NCI-H1930 (cell line): ENCODE data around the gene ETV6.
"Not testable (repeated sequence)": the region's sequence is repeated elsewhere in the genome, so short reads cannot be mapped to it uniquely, and the experiment has no call there.

Experiments
- DNase-seq, 2 experiments: peaks; one replicate each; lab custom pipeline; 2025; lab: John Stamatoyannopoulos, UW

The ETV6 gene

DNA sequence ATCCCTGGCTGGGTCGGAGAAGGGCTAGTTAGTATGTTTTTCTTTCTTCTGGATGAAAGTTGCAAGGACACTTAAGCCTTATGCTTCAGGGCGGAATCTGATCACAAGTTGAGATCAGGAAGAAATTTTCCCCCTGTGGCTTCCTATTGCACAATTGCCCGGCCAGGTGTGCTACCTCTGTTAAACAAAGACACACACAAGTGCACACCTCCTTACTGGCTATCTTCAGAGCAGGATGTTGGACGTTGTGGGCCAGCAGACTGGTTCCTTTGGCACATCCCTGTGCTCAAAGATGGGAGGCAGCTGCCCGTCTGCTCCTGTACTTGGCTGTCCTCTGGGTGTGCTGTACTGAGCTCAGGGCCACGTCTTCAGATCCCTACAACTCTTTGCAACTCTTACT is 19.1 kb downstream of the ETV6 start:
- DNase-seq = no peak

DNA sequence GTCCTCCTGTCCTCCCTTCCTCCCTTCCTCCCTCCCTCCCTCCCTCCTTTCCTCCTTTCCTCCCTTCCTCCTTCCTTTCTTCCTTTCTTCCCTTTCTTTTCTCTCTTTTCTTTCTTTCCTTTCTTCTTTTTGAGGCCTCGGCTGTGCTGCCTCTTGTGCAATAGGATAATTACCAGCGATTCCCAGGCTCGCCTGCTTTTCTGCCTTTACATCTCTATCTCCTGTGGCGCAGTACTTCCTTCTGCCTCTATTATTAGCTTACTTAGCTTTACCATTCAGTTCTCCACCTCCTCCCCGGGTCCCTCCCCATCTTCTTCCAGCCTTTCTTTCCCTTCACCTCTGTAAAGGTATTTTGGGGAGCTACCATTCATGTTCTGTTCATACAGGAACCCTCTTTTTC is 19.9 kb downstream of the ETV6 start:
- no peak for DNase-seq

DNA sequence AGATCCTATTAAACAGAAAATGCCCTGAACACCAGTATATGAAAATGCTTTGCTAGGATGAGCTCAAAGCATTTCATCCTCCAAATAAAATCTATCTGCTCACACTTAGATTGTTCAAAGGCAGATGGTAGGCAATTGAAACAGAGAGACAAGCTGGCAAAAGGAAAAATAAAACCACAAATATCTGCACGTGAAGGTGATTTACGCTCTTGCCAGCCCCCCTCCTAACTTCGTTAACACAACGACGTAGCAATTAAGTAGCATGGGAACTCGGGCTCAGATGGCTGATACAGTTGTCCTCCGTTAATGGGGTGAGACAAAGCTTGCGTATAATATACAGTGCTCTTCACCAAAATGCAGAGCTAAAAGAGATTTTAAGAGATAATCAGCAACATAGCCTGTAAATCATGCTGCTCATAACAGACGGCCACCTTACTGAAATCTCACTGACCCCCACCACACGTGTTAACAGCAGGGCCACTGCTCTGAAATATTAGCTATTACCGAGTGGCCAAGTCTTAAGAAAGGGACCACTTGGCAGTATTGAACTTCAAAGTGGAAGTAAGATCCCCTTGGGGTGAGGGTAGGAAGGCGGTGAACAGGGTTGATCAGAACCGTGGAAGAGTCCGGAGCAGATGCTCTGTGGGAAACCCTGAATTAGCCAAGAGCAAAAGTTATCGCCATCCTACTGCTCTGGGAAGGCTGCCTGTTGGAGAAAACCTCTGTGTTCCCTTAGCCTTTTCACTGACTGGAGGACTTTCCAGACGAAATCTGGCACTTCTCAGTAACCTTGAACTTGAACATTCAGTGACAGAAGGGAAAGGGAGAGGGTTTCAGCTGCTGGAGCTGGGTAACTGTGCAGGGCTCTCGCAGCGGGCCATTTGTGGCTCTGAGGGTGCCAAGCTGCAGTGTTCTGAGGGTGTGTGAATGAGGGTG is 23.1 kb downstream of the ETV6 start:
- no peak for DNase-seq

DNA sequence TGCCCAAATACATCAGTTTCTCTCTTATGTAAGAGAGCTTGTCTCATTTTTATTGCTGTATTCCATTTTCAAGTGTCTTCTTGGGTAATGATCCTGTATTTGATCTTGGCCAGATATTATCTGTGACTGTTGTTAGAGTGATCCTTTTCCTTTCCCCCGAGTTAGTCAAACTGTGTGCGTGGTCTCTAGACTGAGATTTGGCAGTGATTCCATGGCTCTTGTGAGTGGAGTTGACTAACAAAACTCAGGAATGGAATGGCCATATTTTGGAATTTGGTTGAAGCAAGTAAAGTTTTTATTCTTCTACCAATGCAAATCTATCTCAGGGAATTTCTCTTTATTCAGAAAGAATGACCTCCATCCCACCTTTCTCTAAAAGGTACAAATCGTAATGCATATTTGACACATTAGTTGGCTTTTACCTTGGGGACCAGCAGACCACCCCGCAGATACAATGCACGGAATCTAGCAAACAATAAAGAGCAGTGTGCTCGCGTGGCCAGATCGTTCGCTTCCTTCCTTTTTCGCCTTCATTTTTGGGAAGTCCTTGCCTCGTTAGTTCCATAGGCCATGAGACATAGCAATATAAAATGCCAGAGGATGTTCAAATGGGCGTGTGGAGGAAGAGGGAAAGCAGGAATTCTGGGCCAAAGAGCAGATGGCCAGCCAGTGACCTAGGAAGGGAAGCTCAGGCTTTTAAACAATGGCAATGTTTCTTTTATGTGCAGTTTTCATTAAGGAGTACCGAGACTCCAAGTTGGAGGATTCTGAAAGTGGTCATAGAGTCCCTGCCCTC is 24.4 kb downstream of the ETV6 start:
- no peak for DNase-seq

DNA sequence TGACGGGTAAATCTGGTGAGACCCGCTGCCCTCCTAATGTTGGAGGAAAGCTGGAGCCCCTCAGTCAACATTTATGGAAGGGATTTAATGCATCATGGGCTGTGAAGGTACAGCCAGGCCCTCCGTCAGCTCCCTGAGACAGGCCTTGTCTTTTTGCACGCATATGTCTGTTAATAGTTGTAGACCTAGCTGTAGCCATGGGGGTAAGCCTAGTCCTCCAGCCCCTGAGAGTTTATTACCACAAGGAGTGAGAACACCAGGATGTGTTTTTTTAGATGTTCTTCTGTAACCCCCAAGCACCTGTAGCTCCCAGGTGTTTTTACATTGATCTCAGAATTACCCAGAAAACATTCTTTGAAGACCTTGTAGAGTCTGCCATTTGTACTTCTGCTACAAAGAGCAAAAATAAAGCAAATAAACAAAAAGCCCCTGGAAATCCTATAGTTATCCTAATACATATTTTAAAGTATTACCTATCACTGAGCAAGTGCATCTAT is 25.5 kb downstream of the ETV6 start:
- DNase-seq = no peak

DNA sequence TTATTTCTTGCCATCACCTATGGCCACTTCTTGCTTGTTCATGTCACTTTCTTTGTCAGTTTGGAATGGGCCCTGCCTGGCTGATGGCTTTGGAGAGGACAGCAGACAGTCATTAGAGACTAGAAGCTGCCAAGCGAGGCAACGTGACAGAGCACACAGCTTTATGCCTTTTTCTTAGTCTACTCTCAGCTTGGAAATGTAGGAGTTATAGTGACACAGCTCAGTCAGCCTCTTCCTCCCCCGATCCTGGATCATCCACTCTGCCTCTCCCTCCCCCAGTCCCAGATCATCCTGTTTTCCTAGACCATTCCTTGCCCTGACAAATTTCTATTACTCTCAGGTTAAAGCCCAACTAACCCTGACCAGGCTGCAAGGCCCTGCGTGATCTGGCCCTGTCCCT is 26.6 kb downstream of the ETV6 start:
- DNase-seq = no peak

DNA sequence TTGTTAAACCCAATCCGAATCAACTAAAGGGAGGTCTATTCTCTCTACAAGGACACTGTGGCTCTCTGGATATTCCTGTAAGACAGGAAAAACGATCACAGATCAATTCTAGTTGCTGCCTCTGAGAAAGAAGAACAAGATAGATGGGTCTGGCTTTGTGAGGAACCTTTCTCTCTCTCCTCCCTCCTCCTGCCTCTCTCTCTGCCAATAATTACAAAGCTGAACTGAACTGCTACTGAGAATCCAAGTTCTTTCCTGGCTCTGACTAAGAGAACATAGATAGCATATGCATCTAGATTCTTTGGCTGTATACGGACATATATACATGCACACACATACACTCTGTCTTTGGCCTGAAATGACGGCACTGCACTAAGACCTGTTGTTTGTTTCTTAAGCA is 27.6 kb downstream of the ETV6 start:
- DNase-seq = no peak

DNA sequence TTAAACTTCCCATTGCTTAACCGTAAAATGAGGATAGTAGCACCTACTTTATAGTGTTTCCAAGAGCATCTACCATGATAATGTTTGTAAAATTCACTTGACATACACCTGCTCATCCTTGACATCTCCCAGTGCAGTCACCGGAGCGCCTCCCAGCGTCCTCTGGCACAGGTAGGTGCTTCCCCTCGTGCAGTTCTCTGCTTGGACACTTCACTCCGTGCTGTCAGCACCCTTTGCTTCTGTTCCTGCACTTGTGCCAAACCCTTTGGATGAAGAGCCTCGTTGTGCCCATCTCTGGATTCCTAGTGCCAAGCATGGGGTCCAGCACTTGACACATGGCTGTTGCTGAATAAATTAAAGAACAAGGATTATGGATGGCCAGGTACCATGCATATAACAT is 28.3 kb downstream of the ETV6 start:
- DNase-seq = no peak

DNA sequence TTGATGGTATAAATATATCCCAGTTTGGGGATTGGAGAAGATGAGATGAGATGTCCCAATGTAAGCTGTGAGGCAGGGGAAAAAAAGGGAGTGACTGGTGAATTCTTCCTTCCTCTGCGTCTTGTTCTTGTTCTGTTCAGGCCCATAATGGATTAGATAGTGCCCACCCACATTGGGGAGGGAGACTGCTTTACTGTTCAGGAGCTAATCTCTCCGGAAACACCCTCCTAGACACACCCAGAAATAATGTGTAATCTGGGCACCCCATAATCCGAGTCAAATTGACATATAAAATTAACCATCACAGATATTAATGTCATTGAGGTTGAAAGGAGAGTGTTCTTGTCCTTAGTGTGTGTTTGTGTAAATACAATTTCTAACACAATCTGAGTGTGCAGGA is 29.3 kb downstream of the ETV6 start:
- no peak for DNase-seq

DNA sequence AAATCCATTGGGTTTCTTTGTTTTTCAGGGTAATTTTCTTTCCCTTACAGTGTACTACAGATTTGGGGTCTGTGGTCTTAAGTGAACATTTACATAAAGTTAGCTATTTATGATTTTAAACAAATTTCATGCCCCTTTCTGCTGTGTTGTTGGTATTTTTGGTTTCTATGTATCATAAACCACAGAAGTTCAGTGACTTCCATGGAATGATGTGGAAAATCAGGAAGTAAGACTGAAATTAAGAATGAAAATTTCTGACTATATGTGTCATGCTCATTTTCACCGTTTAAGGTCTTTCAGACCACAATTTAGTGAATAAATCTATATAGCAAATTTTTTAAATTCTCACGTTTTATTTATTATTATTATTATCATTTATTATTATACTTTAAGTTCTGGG is 31.7 kb downstream of the ETV6 start:
- no peak for DNase-seq

DNA sequence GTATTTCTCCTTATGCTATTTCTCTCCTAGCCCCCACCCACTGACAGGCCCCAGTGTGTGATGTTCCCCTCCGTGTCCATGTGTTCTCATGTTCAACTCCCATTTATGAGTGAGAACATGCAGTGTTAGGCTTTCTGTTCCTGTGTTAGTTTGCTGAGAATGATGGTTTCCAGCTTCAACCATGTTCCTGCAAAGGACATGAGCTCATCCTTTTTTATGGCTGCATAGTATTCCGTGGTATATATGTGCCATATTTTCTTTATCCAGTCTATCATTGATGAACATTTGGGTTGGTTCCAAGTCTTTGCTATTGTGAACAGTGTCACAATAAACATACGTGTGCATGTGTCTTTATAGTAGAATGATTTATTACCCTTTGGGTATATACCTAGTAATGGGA is 32.2 kb downstream of the ETV6 start:
- DNase-seq = not testable (repeated sequence)

DNA sequence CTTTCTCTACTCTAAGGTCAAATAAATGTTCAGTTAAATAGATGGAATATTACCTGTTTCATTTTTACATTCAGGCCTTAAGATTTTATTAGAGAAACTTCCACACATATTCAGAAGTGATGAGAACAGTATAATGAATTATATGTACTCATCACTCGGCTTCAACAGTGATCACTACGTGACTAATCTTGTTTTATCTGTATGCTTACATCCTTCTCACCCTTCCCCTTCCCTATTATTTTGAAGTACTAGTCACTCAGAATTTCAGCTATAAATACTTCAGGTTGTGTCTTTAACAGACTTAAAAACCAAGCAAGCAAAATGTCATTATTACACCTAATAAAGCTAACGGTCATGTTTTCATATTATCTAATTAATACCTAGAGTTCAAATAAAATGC is 34.9 kb downstream of the ETV6 start:
- DNase-seq = no peak

DNA sequence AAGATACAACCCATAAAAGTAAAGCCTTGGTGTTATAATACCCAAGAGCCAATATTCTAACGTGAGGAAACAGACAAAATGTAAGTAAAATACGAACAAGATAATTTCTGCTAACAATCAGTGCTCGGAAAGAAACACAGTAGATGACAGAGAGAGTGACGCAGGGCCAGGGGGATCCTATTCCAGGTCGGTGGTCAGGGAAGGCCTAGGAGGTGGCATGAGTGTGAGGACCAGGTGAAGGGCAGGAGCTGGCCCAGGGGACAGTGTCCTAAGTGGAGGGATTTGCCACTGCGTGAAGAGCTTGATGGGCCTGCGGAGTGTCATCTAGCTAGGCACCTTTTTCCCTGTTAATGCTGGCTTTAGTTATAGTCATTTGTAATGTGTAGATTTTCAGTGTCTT is 35.3 kb downstream of the ETV6 start:
- no peak for DNase-seq

DNA sequence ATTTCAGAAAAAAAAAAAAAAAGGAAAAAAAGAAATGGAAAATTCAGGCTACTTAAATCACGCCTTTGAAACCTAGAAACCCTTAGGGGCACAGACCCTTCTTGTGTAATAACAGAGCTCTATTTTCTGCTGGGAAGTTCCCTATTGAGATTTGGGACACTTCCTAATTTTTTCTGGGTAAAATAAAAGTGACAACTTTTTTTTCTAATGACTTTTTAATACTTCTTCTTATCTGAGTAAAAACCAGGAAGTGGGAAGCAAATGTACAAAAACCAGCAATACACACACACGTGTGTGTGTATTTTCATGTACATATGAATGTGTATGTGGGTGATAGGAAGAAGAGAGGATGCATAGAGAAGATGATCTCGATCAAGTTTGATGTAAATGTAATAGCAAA is 35.8 kb downstream of the ETV6 start:
- no peak for DNase-seq

DNA sequence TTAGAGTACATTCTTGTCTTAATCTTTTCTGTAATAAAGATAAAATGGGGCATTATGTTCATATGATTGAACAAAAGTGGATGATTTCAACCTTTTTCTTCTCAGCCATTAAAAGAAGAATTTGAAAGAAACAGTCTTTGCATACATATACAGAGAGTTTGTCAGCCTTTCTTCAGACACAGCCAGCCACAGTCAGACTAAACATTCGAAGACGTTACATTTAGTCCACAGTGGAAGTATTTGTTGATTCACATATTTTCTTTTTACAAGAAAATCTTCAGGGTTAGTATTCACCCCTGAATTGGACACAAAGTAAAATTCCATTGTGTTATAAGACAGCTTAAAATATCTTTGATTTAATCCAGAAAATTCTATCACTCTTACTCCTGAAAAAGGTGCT is 36.2 kb downstream of the ETV6 start:
- DNase-seq = no peak

DNA sequence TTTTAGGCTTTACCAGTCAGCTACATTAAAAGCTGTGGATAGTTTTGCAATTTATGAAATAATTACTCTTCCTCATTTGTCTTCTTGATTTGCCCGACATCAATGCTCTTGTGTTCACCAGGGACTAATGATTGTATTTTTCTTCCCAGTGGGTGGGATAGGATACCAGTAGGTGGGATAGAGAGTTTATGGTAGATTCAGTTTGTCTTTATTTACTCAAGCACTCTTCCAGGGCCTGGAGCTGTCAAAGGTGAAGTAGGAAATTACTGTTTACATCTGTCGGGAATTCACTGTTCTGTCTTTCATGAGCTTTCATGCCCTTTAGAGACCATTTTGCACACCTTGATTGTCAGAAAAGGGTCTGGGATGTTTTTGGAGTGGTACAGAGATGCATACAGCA is 36.6 kb downstream of the ETV6 start:
- no peak for DNase-seq

DNA sequence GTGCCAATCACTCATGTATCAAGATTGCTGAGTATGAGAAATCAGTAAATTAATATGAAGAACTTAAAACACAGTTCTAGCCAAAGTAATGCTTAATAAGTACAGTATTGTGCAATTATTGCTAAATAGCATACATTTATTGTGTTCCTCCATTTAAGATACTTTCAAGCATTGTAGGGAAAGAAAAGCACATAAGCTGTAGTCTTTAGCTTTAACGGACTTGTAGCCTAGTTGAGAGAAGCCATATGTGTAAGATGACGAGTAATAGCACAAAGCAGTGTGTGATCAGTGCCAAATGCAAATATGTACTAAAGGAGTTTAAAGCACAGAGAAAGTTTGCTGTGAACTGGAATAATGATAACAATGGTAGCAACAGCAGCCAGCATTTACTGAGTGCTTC is 38.1 kb downstream of the ETV6 start:
- DNase-seq = no peak

DNA sequence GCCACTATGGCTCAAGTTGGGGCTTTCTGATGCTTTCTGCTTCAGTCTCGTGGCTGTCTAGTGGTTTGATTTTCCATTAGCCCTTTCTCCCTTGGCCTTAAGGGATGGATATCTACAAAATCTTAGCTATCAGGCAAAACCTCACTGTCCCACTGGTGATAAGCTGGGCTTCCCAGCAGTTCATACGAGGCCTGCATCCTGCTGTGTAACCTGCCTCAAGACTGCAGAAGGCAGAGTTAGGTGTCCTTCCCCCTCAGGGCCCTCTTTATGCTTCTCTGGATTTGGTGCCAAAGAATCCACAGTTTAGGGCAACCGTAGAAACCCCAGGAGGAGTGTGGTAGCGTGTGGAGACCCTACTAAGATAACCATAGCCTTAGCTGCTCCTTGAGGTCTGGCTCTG is 38.9 kb downstream of the ETV6 start:
- no peak for DNase-seq

DNA sequence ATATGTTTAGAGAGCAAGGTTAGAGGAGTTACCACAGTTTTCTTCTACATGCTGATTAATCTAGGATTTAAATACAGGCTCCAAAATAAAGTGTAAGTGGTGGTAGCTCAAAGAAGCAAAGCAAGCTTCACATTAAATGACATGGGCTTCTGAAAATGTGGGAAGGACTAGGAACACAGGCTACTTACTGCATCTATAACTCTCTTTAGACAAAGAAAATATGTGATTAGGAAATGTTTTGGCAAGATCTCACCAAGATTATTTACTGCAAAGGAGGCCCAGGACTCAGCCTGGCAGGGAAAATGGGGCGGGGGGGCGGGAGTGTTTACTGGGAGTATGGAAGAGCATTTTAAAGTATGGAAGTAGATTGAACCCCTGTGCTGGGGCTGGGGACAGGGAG is 39.4 kb downstream of the ETV6 start:
- DNase-seq = no peak

DNA sequence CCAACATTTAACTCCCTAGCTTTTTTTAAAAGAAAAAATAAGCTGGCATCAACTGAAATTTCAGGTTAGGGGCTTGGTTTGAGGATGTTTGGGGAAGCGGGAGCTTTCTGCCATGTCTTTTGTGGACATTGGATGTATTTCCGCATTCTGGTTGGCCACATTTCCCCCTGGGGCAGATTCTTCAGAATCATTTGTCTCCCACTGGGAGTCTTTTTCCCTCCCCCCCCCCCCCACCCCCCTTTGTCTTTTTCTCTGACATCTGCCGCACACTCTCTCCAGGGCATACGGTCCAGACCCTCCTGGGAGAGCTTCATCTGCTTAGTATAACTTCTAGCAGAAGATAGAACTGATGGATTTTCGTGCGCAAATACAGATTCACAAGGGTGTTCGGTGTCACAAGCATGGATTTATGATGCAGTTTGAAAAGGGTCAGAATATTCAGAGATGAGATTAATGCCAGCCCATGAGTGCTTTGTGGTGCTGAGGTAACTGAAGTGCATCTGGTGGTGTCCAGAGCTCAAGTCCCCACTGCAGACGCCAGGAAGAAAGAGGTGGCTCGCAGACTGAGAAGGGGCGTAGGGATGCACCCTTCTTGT is 40.2 kb downstream of the ETV6 start:
- DNase-seq = no peak

DNA sequence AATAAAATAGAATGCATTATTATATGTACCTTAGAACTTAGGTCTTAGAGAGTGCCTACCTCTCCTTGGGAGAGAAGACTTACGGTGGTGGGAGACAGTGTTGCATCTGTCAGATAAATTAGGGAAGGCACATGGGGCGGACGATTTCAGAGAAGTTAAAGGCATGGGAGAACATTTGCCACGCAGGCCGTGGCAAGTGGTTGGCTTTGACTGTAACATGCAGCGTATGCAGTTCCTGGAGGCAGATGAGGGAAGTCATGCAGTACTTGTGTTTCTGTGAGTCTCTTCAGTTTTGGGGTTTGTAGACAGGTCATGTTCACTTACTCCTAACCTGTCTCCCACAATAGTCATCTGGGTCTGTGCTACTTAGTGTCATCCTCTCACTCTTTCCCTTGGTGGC is 43.6 kb downstream of the ETV6 start:
- no peak for DNase-seq

DNA sequence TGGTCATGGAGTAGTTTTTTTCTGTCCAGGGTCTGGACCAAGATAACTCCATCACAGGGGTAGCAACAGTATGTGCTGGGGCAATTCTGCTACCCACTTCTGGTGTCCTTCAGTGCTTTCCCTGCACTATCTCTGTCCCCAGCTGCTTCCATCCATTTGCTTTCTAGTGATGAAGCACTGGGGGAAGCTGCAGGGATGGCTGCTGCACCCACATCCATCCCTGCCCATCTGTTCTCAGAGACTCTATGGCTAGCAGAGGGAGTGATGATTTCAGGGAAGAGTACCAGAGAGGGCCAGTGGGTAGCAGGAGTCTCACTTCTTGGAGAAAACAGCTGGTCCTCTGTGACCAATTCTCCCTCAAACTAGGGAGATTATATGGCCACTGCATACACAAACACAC is 44.1 kb downstream of the ETV6 start:
- DNase-seq = no peak

DNA sequence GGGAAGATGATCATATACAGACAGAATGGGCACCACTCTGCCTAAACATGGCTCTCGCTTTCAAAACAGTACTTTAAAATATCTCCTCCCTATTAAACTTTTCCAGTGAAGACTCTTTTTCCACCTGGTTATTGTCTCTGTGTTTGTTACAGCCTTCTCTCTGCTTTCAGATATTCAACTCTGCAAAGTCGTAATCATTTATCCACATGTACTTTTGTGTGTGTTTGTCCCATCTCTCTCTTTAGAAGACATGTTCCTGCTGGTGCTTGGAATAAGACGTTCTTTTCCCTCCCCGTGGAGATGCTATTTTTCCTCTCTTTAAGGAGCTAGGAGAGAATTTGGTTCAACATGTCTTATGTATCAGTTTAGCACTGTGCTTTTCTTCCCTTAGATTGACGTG is 45.1 kb downstream of the ETV6 start:
- DNase-seq = no peak
